K562 (cell line): ENCODE measurements around the gene TTC24. TPM values are rescaled to one million over a fixed set of nuclear protein-coding genes. Genes with fewer than 3 reads are reported as not detected.
A peak's percentile ranks its signal among the peaks of the same experiment; 100 is the strongest.

Experiments used
- BHLHE40 ChIP-seq: IDR thresholded peaks from 2 replicates; pipeline ENCODE4 v1.6.1; 2011; ENCODE audit warnings: low read length, improper control_type of control experiment
- CXXC5 ChIP-seq: fragments of 250-450 bp; sonication (Bioruptor Pico); IDR thresholded peaks from 2 replicates; pipeline ENCODE4 v1.8.0; 2022; ENCODE audit warnings: inconsistent platforms, mild to moderate bottlenecking, moderate library complexity
- FOXM1 ChIP-seq, 2 experiments: fragments of 450-650 bp in 1 of 2; sonication (generic) in 1 of 2; formaldehyde crosslinking in 1 of 2; IDR thresholded peaks; 2 replicates each; pipeline versions ENCODE4 v1.6.1 to v1.9.0; 2017 to 2022; ENCODE audit warnings: low read depth in 2 of 2, mild to moderate bottlenecking in 2 of 2, missing genetic modification reagents in 1 of 2, moderate library complexity in 1 of 2
- FOXO4 ChIP-seq: fragments of 450-650 bp; formaldehyde crosslinking; IDR thresholded peaks from 2 replicates; pipeline ENCODE4 v1.4.0; 2020; ENCODE audit warnings: mild to moderate bottlenecking, moderate library complexity
- GMEB1 ChIP-seq: fragments of 250-450 bp; sonication (Bioruptor Pico); IDR thresholded peaks from 2 replicates; pipeline ENCODE4 v1.4.0; 2020; ENCODE audit warnings: mild to moderate bottlenecking
- HCFC1 ChIP-seq: IDR thresholded peaks from 2 replicates; pipeline ENCODE4 v1.6.1; 2012; ENCODE audit warnings: low read depth, low read length, improper control_type of control experiment
- HNRNPUL1 ChIP-seq: fragments of 200-400 bp; formaldehyde crosslinking; IDR thresholded peaks from 2 replicates; pipeline ENCODE4 v1.6.1; 2017; ENCODE audit warnings: low read length
- NCOA1 ChIP-seq: fragments of 450-650 bp; IDR thresholded peaks from 2 replicates; pipeline ENCODE4 v1.6.1; 2016; ENCODE audit warnings: low read depth
- NCOA2 ChIP-seq, 2 experiments: fragments of 450-650 bp; IDR thresholded peaks; 2 replicates each; pipeline ENCODE4 v1.6.1; 2018; ENCODE audit warnings: mild to moderate bottlenecking in 2 of 2, moderate library complexity in 1 of 2; ENCODE audit not compliant: partially characterized antibody in 2 of 2
- PHB ChIP-seq: fragments of 250-450 bp; sonication (Bioruptor Pico); IDR thresholded peaks from 2 replicates; pipeline ENCODE4 v1.5.0; 2021
- POLR2AphosphoS2 ChIP-seq: IDR thresholded peaks from 2 replicates; pipeline ENCODE4 v1.6.1; 2012; ENCODE audit warnings: low read length, improper control_type of control experiment
- PRPF4 ChIP-seq: fragments of 200-400 bp; formaldehyde crosslinking; IDR thresholded peaks from one replicate; pipeline ENCODE4 v1.6.1; 2017; ENCODE audit warnings: low read length, low read depth, mild to moderate bottlenecking; ENCODE audit not compliant: insufficient read depth, poor library complexity, severe bottlenecking
- SMAD2 ChIP-seq: fragments of 150-350 bp; IDR thresholded peaks from 2 replicates; pipeline ENCODE4 v1.6.1; 2014; ENCODE audit warnings: low read depth, mild to moderate bottlenecking, low read length
- SP2 ChIP-seq: IDR thresholded peaks from 2 replicates; pipeline ENCODE4 v1.6.1; 2011; ENCODE audit warnings: mild to moderate bottlenecking, low read depth, low read length, moderate library complexity; ENCODE audit not compliant: poor library complexity, severe bottlenecking; ENCODE audit errors: extremely low read depth
- SPI1 ChIP-seq: IDR thresholded peaks from 2 replicates; pipeline ENCODE4 v1.6.1; 2011; ENCODE audit warnings: low read depth, low read length, control low read depth, borderline replicate concordance
- XRCC3 ChIP-seq: fragments of 450-650 bp; IDR thresholded peaks from 2 replicates; pipeline ENCODE4 v1.6.1; 2017; ENCODE audit warnings: mild to moderate bottlenecking, moderate library complexity
- YY1 ChIP-seq, 3 experiments: IDR thresholded peaks; 2 replicates each; pipeline ENCODE4 v1.6.1; 2011; ENCODE audit warnings: low read length in 2 of 3, mild to moderate bottlenecking in 2 of 3, moderate library complexity in 2 of 3, borderline replicate concordance in 1 of 3, control low read depth in 1 of 3, low read depth in 1 of 3; ENCODE audit not compliant: insufficient read depth in 3 of 3, insufficient replicate concordance in 2 of 3, control insufficient read depth in 1 of 3, insufficient read length in 1 of 3; ENCODE audit errors: extremely low read depth in 1 of 3
- ZFP36 ChIP-seq: fragments of 150-350 bp; IDR thresholded peaks from 2 replicates; pipeline ENCODE4 v1.6.1; 2018; ENCODE audit warnings: low read length, low read depth; ENCODE audit not compliant: partially characterized antibody
- ZNF324 ChIP-seq: fragments of 250-450 bp; sonication (Bioruptor Pico); IDR thresholded peaks from 2 replicates; pipeline ENCODE4 v1.4.0; 2020; ENCODE audit warnings: mild to moderate bottlenecking
- ZNF347 ChIP-seq: fragments of 450-650 bp; formaldehyde crosslinking; IDR thresholded peaks from 2 replicates; pipeline ENCODE4 v1.4.0; 2020; ENCODE audit warnings: low read depth, mild to moderate bottlenecking, moderate library complexity
- polyA plus RNA-seq, 8 experiments: library from polyadenylated mRNA; depleted of rRNA in 4 of 8; stranded (reverse) in 5 of 8; unstranded in 3 of 8; fragments of >200 nt; fragmentation: Nextera tagmentation in 2 of 8; fragmentation: Illumina TruSeq in 1 of 8; extraction: Ambion mirVana in 2 of 8; extraction: Trizol in 1 of 8; gene quantifications; 2 replicates each; pipeline versions ENCODE4 v1.2.1 to v1.2.3, GENCODE V29; 2011 to 2014; ENCODE audit warnings: inconsistent platforms in 1 of 8, missing spikeins in 1 of 8
- total RNA-seq, 7 experiments: library from RNA; depleted of rRNA in 6 of 7; stranded (reverse); fragments of >200 nt in 6 of 7; fragmentation: Illumina TruSeq in 2 of 7; extraction: Trizol in 2 of 7; gene quantifications; 2 replicates each; pipeline versions ENCODE4 v1.2.1 to v1.2.3, GENCODE V29; 2011 to 2021; ENCODE audit warnings: low replicate concordance in 1 of 7
- TF ChIP-seq, protein P1 (sequence below): fragments of 250-450 bp; sonication (Bioruptor Pico); IDR thresholded peaks from 2 replicates; pipeline ENCODE4 v1.6.1; 2021; ENCODE audit warnings: mild to moderate bottlenecking
- TF ChIP-seq, protein P2 (sequence below), 3 experiments: fragments of 200-800 bp in 1 of 3; sonication (Bioruptor generic) in 1 of 3; sonication (generic) in 1 of 3; formaldehyde crosslinking in 1 of 3; IDR thresholded peaks; 2 replicates each; pipeline versions ENCODE4 v1.6.1 to v1.8.0; 2016 to 2022; ENCODE audit warnings: mild to moderate bottlenecking in 2 of 3, missing compliant biosample characterization in 2 of 3, missing genetic modification characterization in 2 of 3, missing genetic modification reagents in 1 of 3

The TTC24 gene
- total and polyA plus RNA-seq, 9 of the 15 experiments (the other 6 are each of a cell fraction or from before 2014, with no cell fraction given): not detected

DNA sequence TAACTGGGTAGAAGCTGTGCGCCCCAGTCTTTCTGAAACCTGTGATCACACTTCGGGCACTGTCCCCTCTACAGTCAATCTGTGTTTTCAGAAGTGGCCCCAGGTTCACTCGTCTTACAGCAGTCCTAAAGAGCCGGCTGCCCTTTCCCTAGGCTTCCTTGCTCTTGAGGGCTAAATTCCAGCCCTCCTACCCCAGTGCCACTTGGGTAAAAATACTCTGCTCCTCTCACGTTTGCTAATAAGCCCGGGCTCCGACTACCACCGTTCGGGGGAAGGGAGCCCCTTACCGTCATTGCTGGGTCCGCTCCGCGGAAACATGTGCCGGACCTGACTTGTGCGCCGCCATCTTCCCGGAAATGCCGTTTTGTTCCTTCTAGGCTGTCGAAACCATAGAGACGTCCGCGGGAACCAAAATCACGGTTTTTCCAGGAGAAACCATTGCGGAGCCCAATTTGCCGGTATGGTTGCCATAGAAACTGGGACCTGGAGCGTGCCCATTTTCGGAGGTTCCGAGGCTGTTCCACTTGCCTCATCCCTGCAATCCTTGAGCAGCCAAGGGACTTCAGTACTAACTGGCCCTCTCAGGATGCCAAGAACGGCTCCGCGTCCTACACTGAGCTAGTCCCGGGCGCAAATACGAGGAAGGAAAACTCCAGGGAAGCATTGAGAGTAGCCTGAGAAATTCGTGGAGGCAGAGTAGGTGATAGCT is 21.8 kb downstream of the TTC24 start, which contains the start of gene GPATCH4 (continued):
- TF ChIP-seq FOXM1 (IDR thresholded peaks at IDR 0.05; ENCODE audit: low read depth) (no peak), FOXM1 (CRISPR knock-in tag; IDR thresholded peaks at IDR 0.05; ENCODE audit: low read depth) (no peak), NCOA2 (IDR thresholded peaks at IDR 0.05; ENCODE audit: partially characterized antibody in 2 of 2) (no peak), PRPF4 (no peak), ZFP36 (no peak), SP2 (peak; percentile 80), HNRNPUL1 (no peak), HCFC1 (peak; percentile 81), PHB (CRISPR knock-in tag) (no peak), YY1 (IDR thresholded peaks at IDR 0.05; ENCODE audit: borderline replicate concordance in 1 of 3, control insufficient read depth in 1 of 3, extremely low read depth in 1 of 3, insufficient read depth in 3 of 3, insufficient read length in 1 of 3, insufficient replicate concordance in 2 of 3, low read depth in 1 of 3, low read length in 2 of 3) (peak; percentile 88 to 99 (median 98)), ZNF324 (CRISPR knock-in tag) (no peak), CXXC5 (peak; percentile 56), SMAD2 (no peak), NCOA1 (no peak), GMEB1 (CRISPR knock-in tag) (peak; percentile 39; the same call in 1 of the 2 replicates), FOXO4 (CRISPR knock-in tag) (no peak), ZNF347 (CRISPR knock-in tag) (no peak), SPI1 (no peak), XRCC3 (no peak), POLR2AphosphoS2 (no peak), BHLHE40 (peak; percentile 30; the same call in 1 of the 2 replicates)
- TF ChIP-seq, protein P1, sequence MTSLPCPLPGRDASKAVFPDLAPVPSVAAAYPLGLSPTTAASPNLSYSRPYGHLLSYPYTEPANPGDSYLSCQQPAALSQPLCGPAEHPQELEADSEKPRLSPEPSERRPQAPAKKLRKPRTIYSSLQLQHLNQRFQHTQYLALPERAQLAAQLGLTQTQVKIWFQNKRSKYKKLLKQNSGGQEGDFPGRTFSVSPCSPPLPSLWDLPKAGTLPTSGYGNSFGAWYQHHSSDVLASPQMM (CRISPR knock-in tag): no peak
- TF ChIP-seq, protein P2, sequence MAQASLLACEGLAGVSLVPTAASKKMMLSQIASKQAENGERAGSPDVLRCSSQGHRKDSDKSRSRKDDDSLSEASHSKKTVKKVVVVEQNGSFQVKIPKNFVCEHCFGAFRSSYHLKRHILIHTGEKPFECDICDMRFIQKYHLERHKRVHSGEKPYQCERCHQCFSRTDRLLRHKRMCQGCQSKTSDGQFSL (CRISPR knock-in tag; IDR thresholded peaks at IDR 0.05): no peak
- TF ChIP-seq, protein P2 (tag; IDR thresholded peaks at IDR 0.05): no peak
